Left lung (tissue), 10 donors: ENCODE results near the gene PCTP. TPM values are rescaled to one million over a fixed set of nuclear protein-coding genes. Genes with fewer than 3 reads are reported as not detected.
A peak's percentile ranks its signal among the peaks of the same experiment; 100 is the strongest.

ENCODE experiments used
- ATAC-seq: fragments of 200-7000 bp; cut with Tn5 transposase; one replicate; pipeline ENCODE4 v1.9.1; 2020; ENCODE audit warnings: moderate library complexity
- DNase-seq, 4 donors: peaks; one replicate each; pipeline ENCODE4 v3.0.0-alpha.2; 2013 to 2020
- H3K27ac ChIP-seq, 2 donors: fragments of 200-600 bp; sonication (generic) in 1 of 2; one replicate each; pipeline versions ENCODE4 v1.5.0 to v1.8.0; 2020 to 2021
- H3K27me3 ChIP-seq, 2 donors: fragments of 200-600 bp; sonication (generic) in 1 of 2; one replicate each; pipeline versions ENCODE4 v1.5.0 to v1.8.0; 2020 to 2021
- H3K36me3 ChIP-seq, 2 donors: fragments of 200-600 bp; sonication (generic) in 1 of 2; one replicate each; pipeline versions ENCODE4 v1.5.0 to v1.8.0; 2020 to 2021
- H3K4me1 ChIP-seq, 2 donors: fragments of 200-600 bp; one replicate each; pipeline ENCODE4 v1.8.0; 2021
- H3K4me3 ChIP-seq, 2 donors: fragments of 200-600 bp; sonication (generic) in 1 of 2; one replicate each; pipeline versions ENCODE4 v1.5.0 to v1.8.0; 2020 to 2021; ENCODE audit warnings: mild to moderate bottlenecking in 1 of 2
- H3K9me3 ChIP-seq, 2 donors: fragments of 200-600 bp; sonication (generic) in 1 of 2; one replicate each; pipeline versions ENCODE4 v1.5.0 to v1.8.0; 2020 to 2021
- CTCF ChIP-seq, 2 donors: fragments of 200-600 bp; sonication (generic) in 1 of 2; IDR thresholded peaks; one replicate each; pipeline versions ENCODE4 v1.5.0 to v1.8.0; 2021; ENCODE audit warnings: antibody characterized with exemption in 2 of 2
- intact Hi-C, 2 donors: fragments of 100-400 bp; cut with DNase I; formaldehyde crosslinking; loops; one replicate each; pipeline versions ENCODE4 v1.11.2 to v1.14.2; 2022
- polyA plus RNA-seq, 6 donors: library from polyadenylated mRNA; unstranded; fragments of 120-200 nt; gene quantifications; one replicate each; pipeline ENCODE4 v1.2.1, GENCODE V29; 2013; ENCODE audit not compliant: insufficient read length in 6 of 6
- total RNA-seq, 2 donors: library from RNA; stranded (reverse); fragmentation: NEBNext Ultra II Directional; extraction: Animal tissue kit (Norgen Biotek cat#: 25700); gene quantifications; one replicate each; pipeline ENCODE4 v1.2.1, GENCODE V29; 2021
- donor health status: DM: no; HTN: yes; CAD: no.
- donor health status: DM: no; HTN: no; CAD: no.

PCTP gene
- total and polyA plus RNA-seq, 8 donors: 19.0 to 24.2 (median 21.9) TPM

GRCh38 chr17:55756689-55757088 is 5.8 kb downstream of the PCTP start:
- intact Hi-C loops: no loop called here
- no peak for TF ChIP-seq CTCF (IDR thresholded peaks at IDR 0.05)
- ATAC-seq (no peak), DNase-seq (no peak)
- Histone ChIP-seq H3K27ac (no peak overlapping the region), H3K9me3 (no peaks in the 10 kb centered on the region), H3K36me3 (no peaks in the 10 kb centered on the region), H3K4me3 (no peak overlapping the region), H3K27me3 (no peaks in the 10 kb centered on the region), H3K4me1 (peaks cover 0 to 30% of the 10 kb centered on the region in 2 donors)

- H3K4me3 ChIP-seq: no peak overlapping the region
- intact Hi-C loops: no loop called here
- ATAC-seq: no peak
- H3K27ac ChIP-seq: no peak overlapping the region
- no peaks in the 10 kb centered on the region for H3K36me3 ChIP-seq
- no peak for TF ChIP-seq CTCF (IDR thresholded peaks at IDR 0.05)
- H3K27me3 ChIP-seq: no peaks in the 10 kb centered on the region
- no peak for DNase-seq
- H3K4me1 ChIP-seq: peaks cover 0 to 20% of the 10 kb centered on the region in 2 donors
- no peaks in the 10 kb centered on the region for H3K9me3 ChIP-seq
Observed at GRCh38 chr17:55757659-55758058, 6.8 kb downstream of the PCTP start.

- H3K4me1 ChIP-seq: peaks cover 0 to 19% of the 10 kb centered on the region in 2 donors
- H3K27ac ChIP-seq: no peak overlapping the region
- intact Hi-C loops: no loop called here
- TF ChIP-seq CTCF (IDR thresholded peaks at IDR 0.05): no peak
- no peaks in the 10 kb centered on the region for H3K27me3 ChIP-seq
- ATAC-seq (no peak), DNase-seq (no peak)
- H3K36me3 ChIP-seq: no peaks in the 10 kb centered on the region
- no peak overlapping the region for H3K4me3 ChIP-seq
- H3K9me3 ChIP-seq: no peaks in the 10 kb centered on the region
Observed at GRCh38 chr17:55758171-55758570, 7.3 kb downstream of the PCTP start.

DNA sequence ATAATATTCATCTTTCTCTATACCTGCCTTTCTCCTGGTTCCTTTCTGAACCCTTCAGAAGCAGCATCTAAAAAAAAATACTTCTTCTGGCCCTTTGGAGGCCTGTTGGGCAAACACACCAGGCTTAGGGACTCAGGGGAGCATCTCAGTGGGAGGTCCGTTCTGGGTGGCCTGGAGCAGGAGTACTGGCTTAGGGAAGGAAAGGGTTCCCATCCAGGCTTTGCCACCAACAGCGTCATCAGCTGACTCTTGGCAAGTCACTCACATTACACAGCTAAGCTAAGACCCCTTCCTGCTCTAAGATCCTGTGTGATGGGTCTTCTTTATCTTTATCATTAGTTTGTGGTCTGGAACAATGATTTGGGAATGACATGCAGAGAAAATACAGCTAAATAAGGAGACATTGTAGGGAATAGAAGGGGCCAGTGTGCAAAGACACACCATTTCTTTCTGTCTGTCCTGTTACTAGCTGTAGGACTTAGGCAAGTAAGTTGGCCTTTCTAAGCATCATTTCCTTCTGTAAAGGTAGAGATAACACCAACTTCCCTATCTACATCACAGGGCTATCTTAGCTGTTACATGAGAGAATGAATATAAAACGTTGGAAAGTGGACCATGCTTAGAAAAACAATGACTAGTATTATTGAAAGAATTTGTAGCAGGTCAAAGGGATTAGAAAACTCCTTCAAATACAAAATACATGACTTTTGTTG is 9.9 kb downstream of the PCTP start:
- ATAC-seq: no peak
- no peaks in the 10 kb centered on the region for H3K36me3 ChIP-seq
- no peaks in the 10 kb centered on the region for H3K9me3 ChIP-seq
- DNase-seq: peak in 1 of 4 donors; percentile 43
- peaks cover 5 to 27% of the 10 kb centered on the region in 2 donors for H3K4me1 ChIP-seq
- intact Hi-C loops: no loop called here
- TF ChIP-seq CTCF (IDR thresholded peaks at IDR 0.05): no peak
- peak overlapping the region in 1 of 2 donors; percentile 42 for H3K27ac ChIP-seq
- H3K27me3 ChIP-seq: no peaks in the 10 kb centered on the region
- H3K4me3 ChIP-seq: no peak overlapping the region

- peak overlapping the region in 1 of 2 donors; percentile 69 for H3K27ac ChIP-seq
- peaks cover 5 to 27% of the 10 kb centered on the region in 2 donors for H3K4me1 ChIP-seq
- no peak overlapping the region for H3K4me3 ChIP-seq
- no peak for TF ChIP-seq CTCF (IDR thresholded peaks at IDR 0.05)
- no peaks in the 10 kb centered on the region for H3K36me3 ChIP-seq
- H3K9me3 ChIP-seq: no peaks in the 10 kb centered on the region
- no peaks in the 10 kb centered on the region for H3K27me3 ChIP-seq
- intact Hi-C loops: no loop called here
- ATAC-seq (no peak), DNase-seq (no peak)
Observed at GRCh38 chr17:55762086-55762858, 11.4 kb downstream of the PCTP start.
